H1 (cell line): ENCODE data around the gene CEACAM1. TPM values are rescaled to one million over a fixed set of nuclear protein-coding genes. Genes with fewer than 3 reads are reported as not detected.

ENCODE experiments used
- CTCF ChIA-PET: fragments of 300-600 bp; sonication (Branson Sonifier 250); formaldehyde crosslinking; loops from one replicate; lab custom pipeline; 2021; ENCODE audit not compliant: partially characterized antibody; lab: Charles Lee
- POLR2A ChIA-PET: fragments of 300-600 bp; sonication (Branson Sonifier 250); formaldehyde crosslinking; loops from one replicate; lab custom pipeline; 2021; ENCODE audit warnings: inconsistent platforms; ENCODE audit not compliant: partially characterized antibody; lab: Charles Lee
- DNase-seq, 2 experiments: peaks; one replicate each; pipeline versions ENCODE4 v3.0.0 to v3.0.0-alpha.2; 2010 to 2022; ENCODE audit warnings: low spot score in 2 of 2, low read depth in 1 of 2, mixed read lengths in 1 of 2
- FAIRE-seq: peaks from 2 replicates; lab custom pipeline; 2011; peaks lifted over from hg19 to GRCh38; lab: Jason Lieb, UNC
- H2AFZ ChIP-seq: 2 replicates; pipeline ENCODE4 v1.8.1; 2012; ENCODE audit warnings: low read length, inconsistent platforms
- H2AK5ac ChIP-seq: 2 replicates; pipeline ENCODE4 v1.6.1; 2013; ENCODE audit warnings: low read depth, low read length
- H2BK120ac ChIP-seq: replicated peaks from 2 replicates; pipeline ENCODE3; 2013; ENCODE audit warnings: low read depth, low read length, inconsistent platforms
- H2BK12ac ChIP-seq: 2 replicates; pipeline ENCODE4 v1.6.1; 2013; ENCODE audit warnings: low read depth, low read length
- H2BK15ac ChIP-seq: 2 replicates; pipeline ENCODE4 v1.6.1; 2013; ENCODE audit warnings: low read length
- H2BK20ac ChIP-seq: 2 replicates; pipeline ENCODE4 v1.6.1; 2013; ENCODE audit warnings: low read length
- H2BK5ac ChIP-seq: 2 replicates; pipeline ENCODE4 v1.6.1; 2013; ENCODE audit warnings: low read depth, low read length
- H3K14ac ChIP-seq: 2 replicates; pipeline ENCODE4 v1.6.1; 2013; ENCODE audit warnings: inconsistent platforms; ENCODE audit not compliant: insufficient read length
- H3K18ac ChIP-seq: 2 replicates; pipeline ENCODE4 v1.6.1; 2013; ENCODE audit warnings: low read length; ENCODE audit errors: extremely low read depth
- H3K23ac ChIP-seq: 2 replicates; pipeline ENCODE4 v1.6.1; 2013; ENCODE audit warnings: inconsistent platforms; ENCODE audit not compliant: insufficient read length
- H3K23me2 ChIP-seq: 2 replicates; pipeline ENCODE4 v1.6.1; 2013; ENCODE audit warnings: low read depth, low read length
- H3K27ac ChIP-seq: 2 replicates; pipeline ENCODE4 v1.6.1; 2011; ENCODE audit warnings: low read depth, low read length, inconsistent platforms
- H3K27me3 ChIP-seq, 4 experiments: replicated peaks in 1 of 4; 1 replicate in 1 of 4; 2 replicates in 3 of 4; pipeline versions ENCODE4 v1.6.1 to v1.8.1; 2011 to 2013; ENCODE audit warnings: low read length in 3 of 4, mild to moderate bottlenecking in 3 of 4, inconsistent platforms in 2 of 4, mixed read lengths in 2 of 4, moderate library complexity in 1 of 4; ENCODE audit not compliant: control insufficient read depth in 3 of 4, insufficient read depth in 3 of 4; ENCODE audit errors: extremely low read depth in 1 of 4
- H3K36me3 ChIP-seq, 4 experiments: 2 replicates each; pipeline versions ENCODE4 v1.6.1 to v1.8.1; 2011 to 2013; ENCODE audit warnings: mild to moderate bottlenecking in 4 of 4, low read length in 3 of 4, moderate library complexity in 2 of 4, control low read depth in 1 of 4, inconsistent platforms in 1 of 4; ENCODE audit not compliant: insufficient read depth in 4 of 4, control insufficient read depth in 2 of 4
- H3K4ac ChIP-seq: replicated peaks from 2 replicates; pipeline ENCODE3; 2013; ENCODE audit warnings: low read length, low read depth, mixed read lengths, inconsistent platforms; ENCODE audit not compliant: insufficient read length
- H3K4me1 ChIP-seq, 4 experiments: replicated peaks in 1 of 4; 1 replicate in 1 of 4; 2 replicates in 3 of 4; pipeline versions ENCODE4 v1.6.1 to v1.8.1; 2011 to 2013; ENCODE audit warnings: low read length in 3 of 4, inconsistent platforms in 2 of 4, mixed read lengths in 1 of 4; ENCODE audit not compliant: insufficient read depth in 4 of 4, control insufficient read depth in 3 of 4
- H3K4me2 ChIP-seq, 2 experiments: 2 replicates each; pipeline versions ENCODE4 v1.6.1 to v1.8.1; 2011 to 2013; ENCODE audit warnings: low read depth in 2 of 2, low read length in 2 of 2, control low read depth in 1 of 2, inconsistent platforms in 1 of 2, mild to moderate bottlenecking in 1 of 2; ENCODE audit not compliant: insufficient read depth in 1 of 2
- H3K4me3 ChIP-seq, 4 experiments: fragments of 200-600, 300-600 bp in 1 of 4; sonication (generic), shearing (Covaris generic), sonication (Bioruptor Twin) in 1 of 4; 2 replicates each; pipeline versions ENCODE4 v1.5.1 to v1.8.1; 2011 to 2016; ENCODE audit warnings: low read length in 4 of 4, low read depth in 3 of 4, control low read depth in 2 of 4, inconsistent platforms in 2 of 4, mild to moderate bottlenecking in 2 of 4, mixed read lengths in 1 of 4, moderate library complexity in 1 of 4; ENCODE audit not compliant: insufficient read depth in 2 of 4; ENCODE audit errors: extremely low read depth in 1 of 4
- H3K56ac ChIP-seq: replicated peaks from 2 replicates; pipeline ENCODE3; 2013; ENCODE audit warnings: low read depth, mild to moderate bottlenecking, mixed read lengths, low read length, inconsistent platforms; ENCODE audit not compliant: insufficient read length
- H3K79me1 ChIP-seq: 2 replicates; pipeline ENCODE4 v1.6.1; 2013; ENCODE audit warnings: low read depth, low read length, control low read depth
- H3K79me2 ChIP-seq, 2 experiments: 2 replicates each; pipeline versions ENCODE4 v1.6.1 to v1.8.1; 2012 to 2013; ENCODE audit warnings: low read length in 2 of 2, mild to moderate bottlenecking in 2 of 2, inconsistent platforms in 1 of 2; ENCODE audit not compliant: insufficient read depth in 2 of 2, control insufficient read depth in 1 of 2
- H3K9ac ChIP-seq, 4 experiments: replicated peaks in 1 of 4; 1 replicate in 1 of 4; 2 replicates in 3 of 4; pipeline versions ENCODE4 v1.6.1 to v1.8.1; 2011 to 2013; ENCODE audit warnings: low read depth in 3 of 4, low read length in 3 of 4, control low read depth in 2 of 4, mild to moderate bottlenecking in 2 of 4, moderate library complexity in 2 of 4, inconsistent platforms in 1 of 4; ENCODE audit errors: extremely low read depth in 1 of 4
- H3K9me3 ChIP-seq, 2 experiments: 2 replicates each; pipeline versions ENCODE4 v1.6.1 to v1.8.1; 2012 to 2013; ENCODE audit warnings: mild to moderate bottlenecking in 2 of 2, moderate library complexity in 2 of 2, control low read depth in 1 of 2, inconsistent platforms in 1 of 2, low read depth in 1 of 2, low read length in 1 of 2, mixed read lengths in 1 of 2; ENCODE audit not compliant: insufficient read depth in 2 of 2
- H4K20me1 ChIP-seq, 2 experiments: replicated peaks in 1 of 2; 2 replicates each; pipeline versions ENCODE3 to v1.8.1; 2011 to 2013; ENCODE audit warnings: inconsistent platforms in 2 of 2, low read length in 2 of 2, mild to moderate bottlenecking in 1 of 2; ENCODE audit not compliant: insufficient read depth in 2 of 2, control insufficient read depth in 1 of 2
- H4K5ac ChIP-seq: 2 replicates; pipeline ENCODE4 v1.6.1; 2013; ENCODE audit warnings: low read length, low read depth, mixed read lengths, inconsistent platforms; ENCODE audit not compliant: insufficient read length
- H4K8ac ChIP-seq: 2 replicates; pipeline ENCODE4 v1.8.0; 2013; ENCODE audit warnings: mild to moderate bottlenecking, moderate library complexity, low read length, inconsistent platforms; ENCODE audit not compliant: insufficient read depth; ENCODE audit errors: extremely low read depth
- H4K91ac ChIP-seq: replicated peaks from 2 replicates; pipeline ENCODE3; 2013; ENCODE audit warnings: low read length, mixed read lengths, inconsistent platforms; ENCODE audit not compliant: insufficient read length
- GTF2F1 ChIP-seq: IDR thresholded peaks from 2 replicates; pipeline ENCODE4 v1.6.1; 2012; ENCODE audit warnings: low read depth, low read length, improper control_type of control experiment, borderline replicate concordance
- KDM1A ChIP-seq: fragments of 200-600, 300-600 bp; sonication (generic); IDR thresholded peaks from 2 replicates; pipeline ENCODE4 v1.7.1; 2016; ENCODE audit warnings: mild to moderate bottlenecking, low read length, borderline replicate concordance
- PHF8 ChIP-seq: fragments of 200-600 bp; sonication (generic); conservative IDR thresholded peaks from 2 replicates; pipeline ENCODE4 v1.7.1; 2012; ENCODE audit warnings: low read depth, mild to moderate bottlenecking, inconsistent platforms, low read length, moderate library complexity
- SIRT6 ChIP-seq: IDR thresholded peaks from one replicate; pipeline ENCODE4 v1.7.1; 2012; ENCODE audit warnings: low read length, inconsistent platforms
- SRF ChIP-seq: IDR thresholded peaks from 2 replicates; pipeline ENCODE4 v1.6.1; 2011; ENCODE audit warnings: mild to moderate bottlenecking, low read depth, low read length, moderate library complexity
- WGBS, 2 experiments: shearing (Covaris generic) in 1 of 2; methylation state at CpG; one replicate each; pipeline versions ENCODE4 v1.1.6 to v1.1.7; 2013 to 2015; ENCODE audit warnings: low lambda C conversion rate in 2 of 2, mixed read lengths in 2 of 2, inconsistent platforms in 1 of 2, low coverage in 1 of 2, missing lambda C conversion rate in 1 of 2; ENCODE audit not compliant: insufficient replicate concordance in 2 of 2, insufficient coverage in 1 of 2, insufficient read length in 1 of 2; ENCODE audit errors: extremely low coverage in 1 of 2, missing lambda C conversion rate in 1 of 2; 5-methylcytosine and 5-hydroxymethylcytosine counted together
- polyA plus RNA-seq, 7 experiments: library from polyadenylated mRNA; depleted of rRNA in 3 of 7; stranded (reverse) in 5 of 7; unstranded in 2 of 7; fragments of >200 nt in 5 of 7; fragments of 200-250 nt in 2 of 7; gene quantifications; 1 replicate in 5 of 7; 2 replicates in 1 of 7; 4 replicates in 1 of 7; pipeline versions ENCODE4 v1.2.1 to v1.2.3, GENCODE V29; 2011 to 2013; ENCODE audit warnings: missing spikeins in 2 of 7, mixed read lengths in 2 of 7
- total RNA-seq: library from RNA; stranded (reverse); fragmentation: NEBNext Ultra II Directional; extraction: Animal tissue kit (Norgen Biotek cat#: 25700); gene quantifications from 2 replicates; pipeline ENCODE4 v1.2.1, GENCODE V29; 2021
- TF ChIP-seq, protein P1 (sequence below), 3 experiments: IDR thresholded peaks; 1 replicate in 2 of 3; 2 replicates in 1 of 3; pipeline versions ENCODE4 v1.5.1 to v1.6.1; 2011; ENCODE audit warnings: low read length in 3 of 3, mild to moderate bottlenecking in 3 of 3, inconsistent platforms in 2 of 3, low read depth in 1 of 3, moderate library complexity in 1 of 3; ENCODE audit not compliant: insufficient read depth in 1 of 3; ENCODE audit errors: control extremely low read depth in 1 of 3

Gene CEACAM1
- total and polyA plus RNA-seq, 2 of the 8 experiments (the other 6 are each of a cell fraction or from before 2014, with no cell fraction given): 1.8 to 3.6 TPM

DNA sequence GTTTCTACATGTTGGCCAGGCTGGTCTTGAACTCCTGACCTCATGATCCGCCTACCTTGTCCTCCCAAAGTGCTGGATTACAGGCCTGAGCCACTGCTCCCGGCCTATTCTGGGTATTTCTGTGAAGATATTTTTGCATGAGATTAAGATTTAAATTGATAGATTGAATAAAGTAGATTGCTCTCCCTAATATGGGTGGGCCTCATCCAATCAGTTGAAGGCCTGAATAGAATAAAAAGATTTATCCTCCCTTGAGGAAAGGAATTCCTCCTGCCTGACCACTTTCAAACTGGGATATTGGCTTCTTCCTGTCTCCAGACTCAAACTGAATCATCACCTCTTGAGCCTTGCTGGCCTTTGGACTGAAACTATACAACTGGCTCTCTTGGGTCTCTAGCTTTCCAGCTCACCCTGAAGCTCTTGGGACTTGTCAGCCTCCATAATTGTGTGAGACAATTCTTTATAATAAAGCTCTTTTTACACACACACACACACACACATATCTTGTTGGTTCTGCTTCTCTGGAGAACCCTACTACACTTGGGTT, 49.4 kb downstream of the CEACAM1 start:
- DNase-seq: no peak
- Histone ChIP-seq H4K5ac (no peak overlapping the region), H3K23ac (no peak overlapping the region), H2BK120ac (no peak overlapping the region), H3K79me1 (no peaks in the 10 kb centered on the region), H4K91ac (no peak overlapping the region), H3K23me2 (no peaks in the 10 kb centered on the region), H3K27ac (no peak overlapping the region), H4K20me1 (no peaks in the 10 kb centered on the region), H3K27me3 (no peaks in the 10 kb centered on the region), H3K14ac (no peak overlapping the region), H3K4me3 (no peak overlapping the region), H3K36me3 (no peaks in the 10 kb centered on the region), H3K18ac (no peak overlapping the region), H2BK20ac (no peak overlapping the region)
- TF ChIP-seq KDM1A: no peak
- TF ChIP-seq SRF: no peak
- no peak for TF ChIP-seq GTF2F1
- TF ChIP-seq PHF8: no peak
- TF ChIP-seq, protein P1, sequence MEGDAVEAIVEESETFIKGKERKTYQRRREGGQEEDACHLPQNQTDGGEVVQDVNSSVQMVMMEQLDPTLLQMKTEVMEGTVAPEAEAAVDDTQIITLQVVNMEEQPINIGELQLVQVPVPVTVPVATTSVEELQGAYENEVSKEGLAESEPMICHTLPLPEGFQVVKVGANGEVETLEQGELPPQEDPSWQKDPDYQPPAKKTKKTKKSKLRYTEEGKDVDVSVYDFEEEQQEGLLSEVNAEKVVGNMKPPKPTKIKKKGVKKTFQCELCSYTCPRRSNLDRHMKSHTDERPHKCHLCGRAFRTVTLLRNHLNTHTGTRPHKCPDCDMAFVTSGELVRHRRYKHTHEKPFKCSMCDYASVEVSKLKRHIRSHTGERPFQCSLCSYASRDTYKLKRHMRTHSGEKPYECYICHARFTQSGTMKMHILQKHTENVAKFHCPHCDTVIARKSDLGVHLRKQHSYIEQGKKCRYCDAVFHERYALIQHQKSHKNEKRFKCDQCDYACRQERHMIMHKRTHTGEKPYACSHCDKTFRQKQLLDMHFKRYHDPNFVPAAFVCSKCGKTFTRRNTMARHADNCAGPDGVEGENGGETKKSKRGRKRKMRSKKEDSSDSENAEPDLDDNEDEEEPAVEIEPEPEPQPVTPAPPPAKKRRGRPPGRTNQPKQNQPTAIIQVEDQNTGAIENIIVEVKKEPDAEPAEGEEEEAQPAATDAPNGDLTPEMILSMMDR (IDR thresholded peaks at IDR 0.05; ENCODE audit: control extremely low read depth in 1 of 3, insufficient read depth in 1 of 3, low read depth in 1 of 3, low read length in 3 of 3): no peak
- TF ChIP-seq SIRT6: no peak
- TF ChIP-seq, all 59 proteins: peak for 0
- WGBS, 2 experiments: 91% methylated on average over 2 of the region's 2 CpGs; no CpG with 5 or more reads in 1 of the 2 experiments
- Histone ChIP-seq H3K4me2 (no peak overlapping the region), H3K9me3 (no peaks in the 10 kb centered on the region), H2BK15ac (no peak overlapping the region), H4K8ac (no peak overlapping the region), H2BK12ac (peak overlapping the region; percentile 42; the same call in 1 of the 2 replicates), H3K4ac (no peak overlapping the region), H2AK5ac (0 out of 2 replicates have a peak overlapping the region, but pooled peaks have one; percentile 9), H3K56ac (no peak overlapping the region), H2AFZ (no peak overlapping the region), H2BK5ac (no peak overlapping the region), H3K79me2 (no peaks in the 10 kb centered on the region), H3K9ac (no peak overlapping the region), H3K4me1 (peaks cover 4 to 21% (median 18%) of the 10 kb centered on the region in 4 experiments)
- ChIA-PET CTCF (interaction anchor here (0.5 to 2.3 kb wide), 4 partner anchors 12 to 625 kb away, joined by 3 to 7 read pairs (median 3); partner anchors contain the start of gene CEACAM1), POLR2A (interaction anchor here (1.4 kb wide), 1 partner anchor 618 kb away, joined by 3 read pairs; the partner anchor contains the start of gene RPS19)
- no peak for FAIRE-seq
